ENCODE measurements around the gene CACNA1S. TPM values are rescaled to one million over a fixed set of nuclear protein-coding genes. Genes with fewer than 3 reads are reported as not detected.

Gene CACNA1S
- total RNA-seq, 1 donor from 2014 or later: not detected

- peaks cover 32% of the 10 kb centered on the region for H3K4me1 ChIP-seq
- intact Hi-C loops (cut with micrococcal nuclease): no loop called here
- no peak for DNase-seq
- H3K27ac ChIP-seq (replicated peaks): no peak overlapping the region
- no peaks in the 10 kb centered on the region for H3K9me3 ChIP-seq (replicated peaks)
- H3K27me3 ChIP-seq (ENCODE audit: low read depth): peaks cover 48% of the 10 kb centered on the region
- no peaks in the 10 kb centered on the region for H3K36me3 ChIP-seq
- no peak for TF ChIP-seq CTCF (IDR thresholded peaks at IDR 0.05; ENCODE audit: borderline replicate concordance)
- no peak overlapping the region for H3K4me3 ChIP-seq
These were observed 91.3 kb downstream of the CACNA1S start for GRCh38 chr1:201020721-201021629.

GRCh38 chr1:201020040-201020591 is 92.1 kb downstream of the CACNA1S start:
- DNase-seq: no peak
- H3K36me3 ChIP-seq: no peaks in the 10 kb centered on the region
- H3K4me1 ChIP-seq: peaks cover 37% of the 10 kb centered on the region
- intact Hi-C loops (cut with micrococcal nuclease): no loop called here
- H3K9me3 ChIP-seq (replicated peaks): no peaks in the 10 kb centered on the region
- no peak overlapping the region for H3K4me3 ChIP-seq
- TF ChIP-seq CTCF (IDR thresholded peaks at IDR 0.05; ENCODE audit: borderline replicate concordance): no peak
- peaks cover 57% of the 10 kb centered on the region for H3K27me3 ChIP-seq (ENCODE audit: low read depth)
- no peak overlapping the region for H3K27ac ChIP-seq (replicated peaks)

- no peak for TF ChIP-seq CTCF (IDR thresholded peaks at IDR 0.05; ENCODE audit: borderline replicate concordance)
- peaks cover 39% of the 10 kb centered on the region for H3K4me1 ChIP-seq
These were observed 92.8 kb downstream of the CACNA1S start for GRCh38 chr1:201019321-201019977.

GRCh38 chr1:201017828-201018163 is 94.4 kb downstream of the CACNA1S start:
- Histone ChIP-seq H3K27me3 (ENCODE audit: low read depth) (peaks cover 77% of the 10 kb centered on the region), H3K4me1 (peaks cover 32% of the 10 kb centered on the region), H3K36me3 (no peaks in the 10 kb centered on the region), H3K4me3 (no peak overlapping the region), H3K9me3 (replicated peaks) (no peaks in the 10 kb centered on the region), H3K27ac (replicated peaks) (no peak overlapping the region)
- TF ChIP-seq CTCF (IDR thresholded peaks at IDR 0.05; ENCODE audit: borderline replicate concordance): no peak
- intact Hi-C loops (cut with micrococcal nuclease): no loop called here
- no peak for DNase-seq

More at GRCh38 chr1:201019321-201019977, 92.8 kb downstream of the CACNA1S start:
- DNase-seq: peak; percentile 42
- H3K9me3 ChIP-seq (replicated peaks): no peaks in the 10 kb centered on the region
- H3K27ac ChIP-seq (replicated peaks): no peak overlapping the region
- H3K4me3 ChIP-seq: no peak overlapping the region
- peaks cover 64% of the 10 kb centered on the region for H3K27me3 ChIP-seq (ENCODE audit: low read depth)
- intact Hi-C loops (cut with micrococcal nuclease): no loop called here
- no peaks in the 10 kb centered on the region for H3K36me3 ChIP-seq

- no peaks in the 10 kb centered on the region for H3K9me3 ChIP-seq (replicated peaks)
- intact Hi-C loops (cut with micrococcal nuclease): no loop called here
- H3K4me1 ChIP-seq: peaks cover 25% of the 10 kb centered on the region
- H3K36me3 ChIP-seq: no peaks in the 10 kb centered on the region
- no peak overlapping the region for H3K4me3 ChIP-seq
- DNase-seq: no peak
- no peak for TF ChIP-seq CTCF (IDR thresholded peaks at IDR 0.05; ENCODE audit: borderline replicate concordance)
- no peak overlapping the region for H3K27ac ChIP-seq (replicated peaks)
- peaks cover 77% of the 10 kb centered on the region for H3K27me3 ChIP-seq (ENCODE audit: low read depth)
These were observed 95.0 kb downstream of the CACNA1S start for GRCh38 chr1:201016943-201017827.
